ENCODE results near the gene DNMBP.
A peak's percentile ranks its signal among the peaks of the same experiment; 100 is the strongest.
"Not testable (repeated sequence)": the region's sequence is repeated elsewhere in the genome, so short reads cannot be mapped to it uniquely, and the experiment has no call there.

DNMBP gene

GRCh38 chr10:99906470-99906869 is 103.3 kb downstream of the DNMBP start:
- DNase-seq = peak; percentile 87

GRCh38 chr10:99905971-99906370 is 103.8 kb downstream of the DNMBP start:
- no peak for DNase-seq

GRCh38 chr10:99895867-99896266 is 113.9 kb downstream of the DNMBP start:
- no peak for DNase-seq

- not testable (repeated sequence) for DNase-seq
Observed at GRCh38 chr10:99895066-99895465, 114.7 kb downstream of the DNMBP start.

- no peak for DNase-seq
Observed at GRCh38 chr10:99894613-99895012, 115.1 kb downstream of the DNMBP start.

GRCh38 chr10:99888622-99889021 is 121.1 kb downstream of the DNMBP start:
- DNase-seq = peak; percentile 75

GRCh38 chr10:99883523-99883922 is 126.2 kb downstream of the DNMBP start:
- no peak for DNase-seq

GRCh38 chr10:99881371-99881770 is 128.4 kb downstream of the DNMBP start:
- DNase-seq = no peak

- DNase-seq = no peak
Observed at GRCh38 chr10:99880080-99880835, 129.5 kb downstream of the DNMBP start.

- DNase-seq = no peak
Observed at GRCh38 chr10:99875473-99875872, 134.3 kb downstream of the DNMBP start.

- DNase-seq = no peak
Observed at GRCh38 chr10:99874341-99875085, 135.2 kb downstream of the DNMBP start.

- no peak for DNase-seq
Observed at GRCh38 chr10:99873846-99874245, 135.9 kb downstream of the DNMBP start.

- peak; percentile 21 for DNase-seq
Observed at GRCh38 chr10:99872367-99873162, 137.2 kb downstream of the DNMBP start.

- DNase-seq = no peak
Observed at GRCh38 chr10:99870123-99870730, 139.5 kb downstream of the DNMBP start.

- DNase-seq = no peak
Observed at GRCh38 chr10:99869581-99870122, 140.1 kb downstream of the DNMBP start.

- not testable (repeated sequence) for DNase-seq
Observed at GRCh38 chr10:99867250-99867649, 142.5 kb downstream of the DNMBP start.

GRCh38 chr10:99863535-99864240 is 146.1 kb downstream of the DNMBP start:
- peak; percentile 83 for DNase-seq

- no peak for DNase-seq
Observed at GRCh38 chr10:99860466-99860865, 149.3 kb downstream of the DNMBP start.

GRCh38 chr10:99859585-99859984 is 150.2 kb downstream of the DNMBP start:
- no peak for DNase-seq

- no peak for DNase-seq
Observed at GRCh38 chr10:99858849-99859248, 150.9 kb downstream of the DNMBP start.

- DNase-seq = no peak
Observed at GRCh38 chr10:99855479-99856071, 154.2 kb downstream of the DNMBP start.

- peak; percentile 58 for DNase-seq
Observed at GRCh38 chr10:99854860-99855259, 154.9 kb downstream of the DNMBP start.
